Hematopoietic multipotent progenitor cell treated with erythropoietin and hydrocortisone succinate and interleukin-3 and kit ligand, for 4 days (in vitro differentiated cells): ENCODE results near the gene LRRC17.
"Not testable (repeated sequence)": the region's sequence is repeated elsewhere in the genome, so short reads cannot be mapped to it uniquely, and the experiment has no call there.

Experiments
- DNase-seq: peaks from one replicate; pipeline ENCODE4 v3.0.0-alpha.2; 2015

LRRC17 gene

DNA sequence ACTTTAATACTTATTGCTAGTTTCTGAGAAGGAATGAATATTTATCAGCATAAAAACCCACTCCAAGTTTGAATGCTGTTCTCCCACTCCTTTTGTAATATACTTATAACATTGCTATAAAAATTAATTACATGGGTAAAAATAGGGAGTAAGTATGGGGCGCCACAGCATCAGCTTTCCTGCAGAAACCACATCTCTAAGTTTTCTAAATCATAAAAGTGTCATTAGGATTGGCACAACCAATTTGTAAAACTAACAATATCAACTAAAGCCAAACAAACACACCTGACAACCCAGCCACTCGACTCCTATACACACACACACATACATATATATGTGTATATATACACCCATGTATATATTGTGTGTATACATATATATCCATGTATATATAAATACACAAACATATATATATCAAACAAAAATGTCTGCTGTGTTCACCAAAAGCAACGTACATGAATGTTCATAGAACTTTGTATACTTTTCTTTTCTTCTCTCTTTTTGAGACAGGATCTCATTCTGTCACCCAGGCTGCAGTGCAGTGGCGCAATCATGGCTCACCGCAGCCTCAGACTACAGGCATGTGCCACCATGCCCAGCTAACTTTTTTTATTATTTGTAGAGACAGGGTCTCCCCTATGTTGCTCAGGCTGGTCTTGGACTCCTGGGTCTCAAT lies 14.8 kb upstream of the LRRC17 start:
- peak; percentile 58 for DNase-seq

DNA sequence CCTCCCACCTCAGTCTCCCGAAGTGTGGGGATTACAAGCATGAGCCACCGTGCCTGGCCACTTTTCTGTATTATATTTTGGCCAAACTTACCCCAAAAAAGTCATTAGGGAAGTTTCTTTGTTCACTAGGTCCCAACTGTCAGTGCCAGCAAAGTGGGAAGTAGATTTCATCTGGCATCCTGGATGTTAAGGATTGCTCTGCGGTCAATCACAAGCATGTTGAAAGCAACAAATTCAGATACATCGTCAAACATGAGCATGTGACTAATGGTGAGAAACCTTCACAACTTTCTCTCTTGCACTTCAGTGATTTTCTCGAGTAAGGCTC lies 14.3 kb upstream of the LRRC17 start:
- peak; percentile 59 for DNase-seq

- not testable (repeated sequence) for DNase-seq
Measured at GRCh38 chr7:102902052-102902451, 10.7 kb upstream of the LRRC17 start.

DNA sequence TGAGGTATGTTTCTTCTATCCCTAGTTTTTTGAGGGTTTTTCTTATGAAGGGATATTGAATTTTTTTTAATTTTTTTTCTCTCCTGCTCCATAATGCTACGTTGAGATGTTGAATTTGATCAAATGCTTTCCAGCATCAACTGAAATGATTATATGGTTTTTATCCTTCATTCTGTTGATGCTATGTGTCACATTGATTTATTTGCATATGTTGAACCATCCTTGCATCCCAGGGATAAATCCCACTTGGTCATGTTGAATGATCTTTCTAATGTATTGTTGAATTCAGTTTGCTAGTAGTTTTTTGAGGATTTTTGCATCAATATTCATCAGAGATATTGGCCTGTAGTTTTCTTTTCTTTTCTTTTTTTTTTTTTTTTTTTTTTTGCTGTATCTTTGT lies 9.2 kb upstream of the LRRC17 start:
- not testable (repeated sequence) for DNase-seq

DNA sequence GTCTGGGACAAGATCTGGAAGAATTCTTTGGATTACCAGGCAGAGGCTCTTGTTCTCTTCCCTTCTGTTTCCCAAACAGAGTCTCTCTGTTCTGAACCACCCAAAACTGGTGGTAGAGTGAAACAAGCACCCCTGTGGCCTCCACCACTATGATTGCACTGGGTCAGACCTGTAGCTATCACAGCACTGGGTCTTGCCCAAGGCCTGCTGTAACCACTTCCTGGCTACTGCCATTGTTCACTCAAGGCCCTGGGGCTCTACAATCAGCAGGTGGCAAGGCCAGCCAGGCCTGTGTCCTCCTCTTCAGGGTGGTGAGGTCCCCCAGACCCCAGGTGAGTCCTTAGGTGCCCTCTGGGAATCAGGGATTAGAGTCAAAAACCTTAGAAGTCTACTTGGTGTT lies 4.1 kb upstream of the LRRC17 start:
- DNase-seq = peak; percentile 32

- no peak for DNase-seq
Measured at GRCh38 chr7:102913826-102914225, 1.0 kb downstream of the LRRC17 start.

- no peak for DNase-seq
Measured at GRCh38 chr7:102914585-102914984, 1.8 kb downstream of the LRRC17 start.

- DNase-seq = no peak
Measured at GRCh38 chr7:102916426-102916825, 3.6 kb downstream of the LRRC17 start.

- no peak for DNase-seq
Measured at GRCh38 chr7:102916881-102917280, 4.1 kb downstream of the LRRC17 start.

DNA sequence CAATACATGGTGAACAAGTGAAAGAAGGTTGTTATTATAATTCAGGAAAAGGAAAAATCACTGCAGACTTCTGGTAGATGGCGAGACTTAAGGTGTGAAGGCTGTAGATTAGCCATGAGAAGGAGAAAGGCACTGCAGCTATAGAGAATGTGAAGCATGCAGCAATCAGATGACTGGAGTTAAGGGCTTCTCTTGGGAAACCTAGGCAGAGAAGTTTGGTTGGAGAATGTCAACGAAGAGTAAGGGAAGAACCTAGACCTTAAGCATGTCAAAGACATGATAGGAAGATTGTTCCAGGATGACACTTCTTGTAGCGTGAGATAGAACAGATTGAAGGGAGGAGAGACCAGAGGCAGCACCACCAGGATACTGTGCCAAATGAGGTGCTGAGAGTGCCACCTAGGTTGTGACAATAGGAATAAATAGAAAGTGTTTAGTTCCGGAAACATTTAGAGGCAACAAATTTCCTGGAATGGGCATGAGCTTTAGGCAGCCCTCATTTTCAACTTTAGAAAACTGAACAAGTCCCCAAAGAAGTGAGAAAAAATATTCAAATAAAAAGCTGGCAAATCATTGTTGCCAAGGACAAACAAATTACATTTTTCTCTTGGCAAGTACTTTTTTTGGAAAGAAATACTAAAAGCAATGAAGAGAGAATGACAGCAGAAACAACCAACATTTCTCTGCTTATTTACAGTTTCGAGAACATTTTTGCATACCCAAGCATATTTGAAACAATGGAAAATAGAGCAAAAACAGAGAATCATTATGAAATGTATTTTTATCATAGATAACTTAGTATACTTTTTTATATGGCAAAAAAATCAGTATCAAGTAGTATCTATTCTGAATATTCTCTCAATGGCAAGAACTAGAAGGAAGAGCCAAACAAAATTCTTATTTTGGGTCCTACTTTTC lies 4.9 kb downstream of the LRRC17 start:
- DNase-seq = peak; percentile 17

GRCh38 chr7:102918845-102919244 lies 6.0 kb downstream of the LRRC17 start:
- no peak for DNase-seq

DNA sequence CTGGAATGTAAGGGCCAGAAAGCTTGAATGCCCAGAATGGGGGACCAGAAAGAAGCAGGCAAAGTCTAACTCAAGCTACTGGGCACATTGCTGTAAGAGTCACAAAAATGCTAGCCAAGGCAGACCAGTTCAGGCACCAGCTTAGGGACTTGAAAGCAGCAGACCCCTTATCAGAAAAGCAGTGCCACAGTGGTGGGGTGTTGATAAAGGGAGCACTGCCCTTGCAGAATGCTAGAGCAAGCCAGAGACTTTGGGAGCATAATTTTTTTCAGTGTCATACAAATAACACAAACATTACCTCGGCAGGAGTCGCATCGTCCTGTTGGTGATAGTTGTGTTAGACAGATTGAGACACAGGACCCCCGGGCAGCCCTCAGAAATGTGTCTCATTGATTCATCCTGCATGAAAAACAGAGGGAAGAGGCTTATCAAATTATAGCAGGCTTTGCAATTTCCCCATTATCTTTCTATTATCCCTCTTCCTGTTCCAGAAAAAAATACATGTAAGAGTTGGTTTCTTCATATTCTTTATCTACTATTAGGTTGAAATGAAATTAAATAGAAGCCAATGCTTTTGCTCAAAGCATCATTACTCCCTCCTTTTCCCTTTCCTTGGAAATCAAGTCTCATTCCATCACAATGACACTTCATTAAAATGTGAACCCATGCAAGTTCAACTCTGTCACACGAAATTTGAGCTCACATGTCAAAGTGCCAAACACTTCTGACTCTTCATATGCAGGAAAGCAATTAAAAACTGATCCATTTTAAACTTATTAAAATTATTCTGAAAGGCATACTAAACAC lies 13.4 kb downstream of the LRRC17 start:
- DNase-seq = peak; percentile 95

DNA sequence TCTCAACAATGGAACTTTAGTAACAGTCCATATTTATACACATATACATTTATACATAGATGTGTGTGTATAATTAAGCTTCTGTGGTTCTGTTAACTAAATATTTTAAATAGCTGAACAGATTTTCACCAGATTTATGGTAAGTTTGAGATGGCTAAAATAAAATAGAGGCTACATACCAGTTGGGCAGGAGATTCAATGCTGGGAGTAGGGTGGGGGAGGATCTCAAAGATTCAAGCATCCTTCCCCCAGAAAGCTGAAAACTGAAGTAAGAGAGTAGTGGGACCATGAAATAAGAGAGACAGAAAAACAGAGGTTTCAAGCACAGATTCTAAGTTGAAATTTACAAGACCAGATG lies 14.0 kb downstream of the LRRC17 start:
- no peak for DNase-seq

DNA sequence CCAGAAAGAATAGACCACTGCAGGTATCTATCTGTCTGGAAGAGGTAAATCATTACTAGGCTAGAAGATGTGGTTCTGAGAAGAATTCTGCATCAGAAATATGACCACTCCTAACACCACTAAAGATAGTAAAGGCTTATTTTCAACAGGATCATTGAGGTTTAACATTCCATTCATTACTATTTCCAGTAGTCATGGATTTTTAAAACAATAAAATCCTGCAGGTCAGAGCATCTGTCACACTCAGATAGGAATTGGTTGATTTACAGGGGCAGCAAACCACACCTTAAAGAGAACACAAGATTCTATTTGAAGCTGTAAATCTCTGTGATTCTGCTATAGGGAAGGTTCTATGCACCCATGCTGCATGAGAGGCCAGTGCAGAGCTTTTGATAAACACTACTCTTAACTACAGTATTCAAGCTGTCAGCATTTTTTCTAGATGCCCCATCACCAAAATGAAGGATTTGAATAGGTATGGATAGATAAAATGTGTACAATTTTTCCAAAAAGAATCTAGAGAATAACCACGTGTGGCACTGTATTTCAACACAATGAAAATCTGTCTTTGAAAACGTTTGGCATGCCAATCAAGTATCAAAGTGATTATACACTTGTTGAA lies 14.6 kb downstream of the LRRC17 start:
- DNase-seq = no peak

DNA sequence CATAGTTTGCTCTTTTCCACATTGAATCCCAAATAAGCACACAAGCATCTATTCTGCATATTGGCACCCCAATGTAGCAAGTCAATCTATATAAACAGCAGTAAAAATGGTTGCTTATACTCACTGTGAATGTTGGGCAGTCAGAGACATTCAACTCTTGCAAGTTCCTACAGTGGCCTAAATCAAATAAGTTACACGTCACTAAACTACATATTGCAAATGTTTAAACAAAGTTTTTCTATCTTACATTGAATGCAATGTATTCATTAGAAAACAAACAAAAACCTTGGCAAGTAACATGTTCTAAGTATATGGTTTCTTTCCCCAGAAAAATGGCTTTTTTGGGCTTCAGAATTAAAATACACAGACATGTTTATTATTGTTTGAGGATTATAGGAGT lies 19.0 kb downstream of the LRRC17 start:
- DNase-seq = no peak

- DNase-seq = no peak
Measured at GRCh38 chr7:102933763-102934162, 21.0 kb downstream of the LRRC17 start.

DNA sequence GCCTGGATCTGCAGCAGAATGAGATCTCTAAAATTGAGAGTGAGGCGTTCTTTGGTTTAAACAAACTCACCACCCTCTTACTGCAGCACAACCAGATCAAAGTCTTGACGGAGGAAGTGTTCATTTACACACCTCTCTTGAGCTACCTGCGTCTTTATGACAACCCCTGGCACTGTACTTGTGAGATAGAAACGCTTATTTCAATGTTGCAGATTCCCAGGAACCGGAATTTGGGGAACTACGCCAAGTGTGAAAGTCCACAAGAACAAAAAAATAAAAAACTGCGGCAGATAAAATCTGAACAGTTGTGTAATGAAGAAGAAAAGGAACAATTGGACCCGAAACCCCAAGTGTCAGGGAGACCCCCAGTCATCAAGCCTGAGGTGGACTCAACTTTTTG lies 21.4 kb downstream of the LRRC17 start:
- DNase-seq = no peak

DNA sequence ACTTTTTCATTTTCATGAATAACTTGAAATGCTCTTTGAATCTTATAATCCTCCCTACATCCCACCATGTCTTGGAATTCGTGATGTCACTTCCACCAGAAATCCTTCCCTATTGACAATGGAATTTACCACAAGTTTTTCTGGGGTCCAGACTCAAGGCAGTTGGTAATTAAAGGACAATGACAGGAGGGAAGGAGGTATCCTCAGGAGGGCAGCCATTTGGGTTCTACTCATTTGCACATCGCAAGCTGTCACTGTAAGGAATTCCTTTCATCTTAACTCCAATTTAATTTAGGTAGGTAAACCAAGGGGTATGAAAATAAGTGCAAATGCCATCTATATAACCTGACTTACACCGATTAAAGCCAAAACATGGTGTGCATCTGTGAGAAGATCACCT lies 21.9 kb downstream of the LRRC17 start:
- DNase-seq = no peak

DNA sequence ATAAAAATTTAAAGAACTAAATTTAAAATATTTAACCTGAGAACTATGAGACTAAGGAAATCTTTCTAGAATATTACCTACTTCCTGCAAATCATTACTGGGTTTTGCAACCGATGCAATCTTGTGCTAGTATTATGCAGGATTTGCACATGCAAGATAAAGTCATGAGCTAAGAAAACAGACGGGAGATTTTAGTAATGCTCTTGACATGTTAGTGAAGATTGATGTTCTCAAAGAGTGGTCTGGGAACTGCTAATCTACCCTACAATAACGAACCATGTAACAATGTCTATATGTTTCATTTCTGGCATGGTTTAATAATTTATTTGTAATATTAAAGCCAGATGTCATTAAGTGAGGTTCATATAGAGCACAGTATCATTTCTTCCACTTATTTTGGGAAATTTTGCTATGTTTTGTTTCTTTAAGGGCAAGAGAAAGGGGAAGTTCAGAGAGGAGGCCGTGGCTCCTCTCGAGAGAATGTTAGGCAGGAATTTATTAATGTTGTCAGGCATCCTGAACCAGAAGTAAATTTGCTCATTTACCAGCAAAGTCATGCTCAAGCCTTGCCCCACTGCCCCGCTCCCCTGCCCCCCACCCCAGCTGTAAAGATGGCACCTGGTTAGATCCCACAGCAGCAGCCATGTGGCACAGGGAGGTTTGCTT lies 22.8 kb downstream of the LRRC17 start:
- peak; percentile 56 for DNase-seq

- DNase-seq = no peak
Measured at GRCh38 chr7:102938679-102939078, 25.9 kb downstream of the LRRC17 start.

GRCh38 chr7:102942181-102942866 lies 29.5 kb downstream of the LRRC17 start:
- no peak for DNase-seq

- DNase-seq = no peak
Measured at GRCh38 chr7:102942868-102943267, 30.1 kb downstream of the LRRC17 start.
